Stimulated activated CD8-positive, alpha-beta memory T cell treated with anti-CD3 and anti-CD28 coated beads, Interleukin-15, amount 100 ng/mL, for 24 hours (primary cell): ENCODE data around the gene YIPF3.
"Not testable (repeated sequence)": the region's sequence is repeated elsewhere in the genome, so short reads cannot be mapped to it uniquely, and the experiment has no call there.

ENCODE experiments used
- DNase-seq: peaks from one replicate; pipeline ENCODE4 v3.0.0-alpha.2; 2020; ENCODE audit warnings: low read depth

YIPF3 gene

GRCh38 chr6:43509984-43510826 is 6.5 kb downstream of the YIPF3 start, which contains the start of gene LRRC73:
TSS of gene LRRC73 (minus strand) at chr6:43510346. CDS start at chr6:43509785, 561 bp downstream.
- DNase-seq: peak; percentile 65

DNA sequence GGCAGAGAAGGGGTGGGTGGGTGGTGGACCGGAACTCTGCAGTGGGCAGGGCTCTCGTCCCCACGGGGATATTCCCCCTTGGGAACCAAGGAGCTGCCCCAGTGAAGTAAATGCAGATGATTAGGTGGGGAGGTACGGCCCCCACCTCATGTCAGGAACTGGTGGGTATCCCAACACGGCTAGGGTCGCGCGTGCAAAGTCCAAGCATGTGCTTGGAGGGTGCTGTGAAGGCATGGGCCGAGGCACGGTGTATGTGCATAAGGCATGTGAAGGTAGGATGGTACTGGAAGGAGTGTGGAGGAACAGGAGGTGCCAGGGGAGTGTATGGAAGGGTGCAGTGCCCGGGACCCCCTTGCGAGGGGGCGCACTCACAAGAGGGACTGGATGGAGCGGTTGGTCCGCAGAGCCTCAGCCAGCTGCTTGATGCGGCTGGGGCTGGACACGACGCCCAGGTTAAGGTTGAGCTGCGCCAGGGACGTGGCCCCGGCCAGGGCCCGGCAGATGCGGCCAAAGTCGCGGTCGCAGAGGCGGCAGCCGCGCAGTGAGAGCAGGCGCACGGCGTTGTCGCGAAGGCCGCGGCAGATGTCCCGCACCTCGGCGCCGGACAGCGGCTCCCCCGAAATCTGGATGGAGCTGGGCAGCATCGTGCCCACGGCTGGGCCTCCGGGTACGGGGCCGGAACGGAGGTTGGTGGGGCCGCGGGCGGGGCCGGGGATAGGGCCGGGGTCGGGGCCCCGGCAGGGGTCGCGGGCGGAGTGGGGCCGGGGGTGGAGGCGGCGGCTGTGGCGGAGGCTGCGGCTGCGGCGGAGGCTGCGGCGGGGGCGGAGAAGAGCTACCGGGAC is 7.4 kb downstream of the YIPF3 start:
- no peak for DNase-seq

DNA sequence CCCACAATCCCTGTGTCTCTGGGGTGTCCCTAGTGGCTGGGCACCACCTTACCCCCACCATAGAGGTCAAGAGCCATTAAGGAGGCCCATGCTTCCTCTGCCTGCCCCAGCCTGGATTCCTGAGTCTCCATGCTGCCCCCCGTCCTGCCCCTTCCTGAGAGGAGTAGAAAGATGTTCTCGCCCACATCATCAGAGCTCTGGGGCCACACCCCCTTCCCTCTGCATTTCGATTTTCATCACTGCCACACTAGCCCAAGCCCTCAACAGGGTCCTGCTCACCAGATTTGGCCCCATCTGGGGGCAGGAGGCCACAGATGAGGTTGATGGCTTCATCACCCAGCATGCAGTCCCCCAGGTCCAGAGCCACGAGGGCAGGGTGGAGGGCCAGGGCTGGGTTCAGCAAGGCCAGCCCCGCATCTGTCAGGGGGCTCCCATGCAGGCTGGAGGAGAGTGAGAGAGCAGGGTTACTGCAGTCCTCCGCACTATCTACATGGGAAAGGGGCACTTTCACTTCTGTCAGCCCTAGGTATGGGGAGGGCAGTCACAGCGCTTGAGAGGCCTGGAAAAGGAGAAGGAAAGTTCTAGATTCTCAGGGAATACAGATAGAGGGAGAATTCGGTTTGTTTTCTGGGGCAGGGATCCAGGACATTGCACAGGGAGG is 8.1 kb downstream of the YIPF3 start:
- DNase-seq: no peak

- peak; percentile 52 for DNase-seq
These were observed 9.9 kb downstream of the YIPF3 start for GRCh38 chr6:43506667-43507471.

- DNase-seq: no peak
These were observed 10.6 kb downstream of the YIPF3 start for GRCh38 chr6:43506171-43506570.

- no peak for DNase-seq
These were observed 11.0 kb downstream of the YIPF3 start for GRCh38 chr6:43505718-43506117.

GRCh38 chr6:43504756-43505593 is 11.8 kb downstream of the YIPF3 start:
- DNase-seq: no peak

DNA sequence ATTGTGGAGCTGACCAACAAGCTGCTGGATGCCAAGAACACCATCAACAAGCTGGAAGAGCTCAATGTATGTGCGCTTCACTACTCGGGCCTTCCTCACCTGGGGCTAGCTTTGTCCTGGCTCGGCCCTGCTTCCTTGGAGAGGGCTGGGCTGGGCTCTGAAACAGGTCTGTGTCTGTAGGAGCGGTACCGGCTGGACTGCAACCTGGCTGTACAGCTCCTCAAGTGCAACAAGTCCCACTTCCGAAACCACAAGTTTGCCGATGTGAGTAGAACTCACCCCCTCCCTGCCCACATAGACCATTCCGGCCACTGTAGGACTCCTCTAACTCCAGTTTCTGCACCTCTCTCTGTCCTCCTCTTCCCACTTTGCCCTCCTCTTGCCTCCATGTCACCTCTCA is 13.3 kb downstream of the YIPF3 start:
- no peak for DNase-seq

- DNase-seq: no peak
These were observed 14.1 kb downstream of the YIPF3 start for GRCh38 chr6:43502666-43503065.

DNA sequence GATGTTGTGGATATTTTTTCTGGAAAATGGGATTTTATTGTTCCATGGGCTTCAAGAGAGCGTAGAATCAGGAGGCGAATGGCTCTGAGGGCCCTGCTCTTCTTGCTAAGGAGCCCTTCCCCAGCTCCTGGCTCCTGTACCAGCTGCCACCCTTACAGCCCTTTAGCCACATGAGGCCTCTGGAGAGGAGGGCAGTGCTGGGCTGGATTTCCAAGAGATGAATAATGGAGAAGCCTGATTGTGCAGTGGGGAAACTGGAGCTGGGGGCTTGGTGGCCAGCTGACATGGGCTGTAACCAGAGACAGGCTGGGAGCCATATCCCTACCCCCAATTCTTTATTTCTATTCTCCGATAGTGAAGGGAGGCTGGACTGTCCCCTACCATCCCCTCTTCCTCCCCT is 15.8 kb downstream of the YIPF3 start:
- no peak for DNase-seq

- DNase-seq: no peak
These were observed 17.5 kb downstream of the YIPF3 start for GRCh38 chr6:43499028-43499815.

DNA sequence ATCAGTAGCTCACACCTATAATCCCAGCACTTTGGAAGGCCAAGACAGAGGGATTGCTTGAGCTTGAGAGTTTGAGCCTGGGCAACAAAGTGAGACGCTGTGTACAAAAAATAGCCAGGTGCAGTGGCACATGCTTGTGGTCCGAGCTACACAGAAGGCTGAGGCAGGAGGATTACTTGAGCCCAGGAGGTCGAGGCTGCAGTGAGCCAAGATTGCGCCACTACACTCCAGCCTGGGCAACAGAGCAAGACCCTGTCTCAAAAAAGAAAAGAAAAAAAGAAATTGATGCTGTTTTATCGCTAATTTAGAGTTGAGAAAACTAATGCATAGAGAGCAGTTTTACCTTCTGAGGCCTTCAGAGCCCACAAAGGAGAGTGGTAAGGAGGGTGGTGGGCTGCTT is 18.4 kb downstream of the YIPF3 start:
- not testable (repeated sequence) for DNase-seq

GRCh38 chr6:43497689-43498088 is 19.0 kb downstream of the YIPF3 start:
- DNase-seq: no peak

DNA sequence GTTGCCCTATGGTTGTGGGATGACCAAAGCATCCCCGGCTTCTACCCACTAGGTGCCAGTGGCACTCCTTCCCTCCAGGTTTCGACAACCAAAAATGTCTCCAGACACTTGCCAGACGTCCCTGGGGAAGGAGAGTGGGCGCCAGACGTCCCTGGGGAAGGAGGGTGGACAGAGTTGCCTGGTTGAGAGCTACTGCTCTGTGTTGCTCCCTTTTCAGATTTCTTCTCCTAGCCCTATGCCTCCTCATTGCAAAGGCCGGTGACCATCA is 19.7 kb downstream of the YIPF3 start:
- DNase-seq: no peak

GRCh38 chr6:43496370-43497128 is 20.2 kb downstream of the YIPF3 start:
- DNase-seq: no peak

DNA sequence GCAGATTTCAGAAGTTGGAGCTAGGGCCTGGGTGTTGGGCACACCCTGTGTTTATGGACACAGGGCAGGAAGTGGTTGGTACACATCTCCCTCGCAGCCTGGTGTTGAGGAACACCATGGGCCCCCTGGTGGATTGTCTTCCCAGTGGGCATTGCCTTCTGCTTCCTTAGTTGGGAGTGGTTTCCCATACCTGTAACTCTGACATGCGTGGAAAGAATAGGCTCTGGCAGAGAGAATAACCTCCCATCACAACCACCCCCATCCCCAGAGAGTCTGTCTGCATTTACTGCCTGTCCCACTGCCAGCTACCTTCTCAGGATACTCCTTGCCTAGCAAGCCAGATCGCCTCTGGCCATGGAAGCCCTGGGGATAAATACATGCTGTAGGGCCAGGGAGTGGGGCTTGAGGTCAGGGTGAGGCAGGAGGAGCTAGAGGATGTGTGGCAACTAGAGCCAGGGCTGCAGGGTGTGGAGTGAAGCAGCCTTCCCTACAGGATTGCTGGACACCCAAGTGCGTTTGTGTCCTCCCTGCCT is 21.3 kb downstream of the YIPF3 start:
- no peak for DNase-seq

DNA sequence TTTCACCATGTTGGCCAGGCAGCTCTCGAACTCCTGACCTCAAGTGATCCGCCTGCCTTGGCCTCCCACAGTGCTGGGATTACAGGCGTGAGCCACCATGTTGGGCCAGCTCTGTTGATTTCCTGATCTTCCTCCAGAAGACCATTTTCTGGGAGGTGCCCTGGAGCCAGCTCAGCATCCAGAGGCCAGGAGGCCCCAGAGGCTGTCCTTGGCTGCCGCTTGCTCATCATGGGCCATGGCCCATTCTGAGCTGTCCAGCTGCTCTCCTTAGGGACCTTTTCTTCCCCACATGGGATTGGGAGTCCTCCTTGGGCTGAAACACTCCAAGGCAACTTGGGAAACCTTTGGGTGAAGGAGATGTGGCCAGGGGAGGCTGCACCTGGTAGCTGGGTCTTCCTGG is 22.0 kb downstream of the YIPF3 start:
- DNase-seq: no peak

DNA sequence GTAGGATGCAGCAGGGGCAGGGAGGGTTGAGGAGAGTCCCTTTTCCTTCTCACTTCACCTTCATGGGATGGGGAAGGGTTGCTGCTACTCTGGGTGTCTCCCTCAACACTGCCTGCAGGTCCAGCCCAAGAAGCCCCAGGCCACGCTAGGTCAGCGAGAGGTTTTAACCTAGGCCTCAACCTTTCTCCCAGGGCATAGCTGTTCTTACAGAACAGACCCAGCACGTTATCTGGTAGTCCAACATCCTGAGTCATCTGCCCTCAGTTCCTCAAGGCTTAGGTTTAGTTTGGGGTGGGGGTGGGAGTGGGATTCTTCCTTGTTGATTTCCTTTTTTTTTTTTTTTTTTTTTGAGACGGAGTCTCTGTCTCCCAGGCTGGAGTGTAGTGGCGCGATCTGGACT is 22.4 kb downstream of the YIPF3 start:
- DNase-seq: no peak

GRCh38 chr6:43493833-43494232 is 22.9 kb downstream of the YIPF3 start:
- DNase-seq: no peak
